Stimulated activated CD4-positive, alpha-beta T cell treated with anti-CD3 and anti-CD28 coated beads, Interleukin-1b, Interleukin-23, amount 100 ng/mL, for 24 hours (primary cell): ENCODE measurements around the gene ZNF318.
A peak's percentile ranks its signal among the peaks of the same experiment; 100 is the strongest.
"Not testable (repeated sequence)": the region's sequence is repeated elsewhere in the genome, so short reads cannot be mapped to it uniquely, and the experiment has no call there.

ENCODE experiments used
- DNase-seq, 4 experiments: peaks; one replicate each; pipeline ENCODE4 v3.0.0-alpha.2; 2020; ENCODE audit warnings: low read depth in 4 of 4, low spot score in 1 of 4

Gene ZNF318

GRCh38 chr6:43336382-43336781 is 33.1 kb downstream of the ZNF318 start:
- no peak for DNase-seq

DNA sequence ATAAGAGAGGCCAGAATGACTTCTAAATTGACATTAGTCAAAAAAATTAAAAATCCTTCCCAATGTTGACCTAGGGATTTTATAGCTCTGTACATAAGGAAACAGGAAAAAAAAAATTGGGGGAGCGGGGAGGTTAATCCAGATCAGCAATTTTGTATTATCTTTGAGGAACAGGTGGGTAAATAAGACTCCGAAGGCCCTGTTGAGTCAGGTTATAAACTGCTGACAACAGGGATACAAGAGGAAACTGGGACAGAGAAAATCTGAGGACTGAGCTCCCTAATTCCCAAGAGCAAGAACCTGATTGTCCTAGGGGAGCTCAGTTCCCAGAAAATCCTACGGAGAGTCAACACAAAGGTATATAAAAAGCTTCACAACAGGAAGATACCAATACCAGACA is 34.0 kb downstream of the ZNF318 start:
- DNase-seq = no peak

- DNase-seq = no peak
Observed at GRCh38 chr6:43334466-43335095, 34.9 kb downstream of the ZNF318 start.

- no peak for DNase-seq
Observed at GRCh38 chr6:43331891-43332290, 37.6 kb downstream of the ZNF318 start.

DNA sequence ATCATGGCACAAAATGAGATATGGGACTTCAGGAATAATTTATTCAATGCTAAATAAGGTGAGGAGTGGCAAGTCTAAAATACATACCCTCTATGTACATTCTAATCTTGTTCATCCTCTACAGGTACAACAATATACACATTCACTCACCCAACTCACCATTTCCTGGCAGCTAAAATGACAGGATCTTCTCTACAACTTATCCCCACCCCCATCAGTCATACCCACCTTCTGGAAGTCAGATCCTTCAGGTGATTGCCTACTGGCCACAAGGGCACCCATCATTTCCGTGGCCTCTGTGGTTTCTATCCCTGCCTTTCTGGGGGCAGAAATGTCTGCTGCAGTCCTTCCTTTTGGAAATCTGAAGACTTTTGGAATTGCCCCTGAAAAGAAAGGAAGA is 38.0 kb downstream of the ZNF318 start:
- DNase-seq = no peak

- no peak for DNase-seq
Observed at GRCh38 chr6:43328528-43328927, 40.9 kb downstream of the ZNF318 start.

DNA sequence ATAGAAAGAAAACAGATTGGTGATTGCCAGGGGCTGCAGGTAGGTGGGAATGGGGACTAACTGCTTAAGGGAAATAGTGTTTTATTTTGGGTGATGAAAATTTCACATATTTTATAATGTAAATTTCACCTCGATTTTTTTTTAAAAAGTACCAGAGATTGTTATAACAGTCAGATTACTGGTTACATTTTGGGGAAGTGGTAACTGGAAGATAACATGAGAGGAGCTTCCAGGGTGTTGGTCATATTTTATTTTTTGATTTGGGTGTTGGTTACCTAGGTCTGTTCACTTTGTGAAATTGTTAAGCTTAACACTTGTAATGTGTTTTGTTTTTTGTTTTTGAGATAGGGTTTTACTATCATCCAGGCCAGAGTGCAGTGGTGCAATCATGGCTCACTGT is 43.6 kb downstream of the ZNF318 start:
- DNase-seq = no peak

- no peak for DNase-seq
Observed at GRCh38 chr6:43318011-43318410, 51.4 kb downstream of the ZNF318 start.

GRCh38 chr6:43313813-43314212 is 55.6 kb downstream of the ZNF318 start:
- no peak for DNase-seq

- DNase-seq = no peak
Observed at GRCh38 chr6:43311666-43312065, 57.8 kb downstream of the ZNF318 start.

DNA sequence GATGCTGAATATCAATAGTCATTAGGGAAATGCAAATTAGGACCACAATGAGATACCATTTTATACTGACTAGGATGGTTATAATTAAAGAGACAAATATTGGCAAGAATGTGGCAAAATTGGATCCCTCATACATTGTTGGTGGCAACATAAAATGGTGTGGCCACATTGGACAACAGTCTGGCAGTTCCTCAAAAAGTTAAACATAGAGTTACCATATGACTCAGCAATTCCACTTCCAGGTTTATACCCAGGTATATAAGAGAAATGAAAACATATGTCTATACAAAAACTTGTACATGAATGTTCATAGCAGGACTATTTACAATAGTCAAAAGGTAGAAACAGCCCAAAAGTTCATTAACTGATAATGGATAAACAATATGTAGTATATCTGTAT is 58.8 kb downstream of the ZNF318 start:
- DNase-seq = no peak

- DNase-seq = no peak
Observed at GRCh38 chr6:43310134-43310533, 59.3 kb downstream of the ZNF318 start.

GRCh38 chr6:43308990-43309477 is 60.4 kb downstream of the ZNF318 start:
- DNase-seq = no peak

DNA sequence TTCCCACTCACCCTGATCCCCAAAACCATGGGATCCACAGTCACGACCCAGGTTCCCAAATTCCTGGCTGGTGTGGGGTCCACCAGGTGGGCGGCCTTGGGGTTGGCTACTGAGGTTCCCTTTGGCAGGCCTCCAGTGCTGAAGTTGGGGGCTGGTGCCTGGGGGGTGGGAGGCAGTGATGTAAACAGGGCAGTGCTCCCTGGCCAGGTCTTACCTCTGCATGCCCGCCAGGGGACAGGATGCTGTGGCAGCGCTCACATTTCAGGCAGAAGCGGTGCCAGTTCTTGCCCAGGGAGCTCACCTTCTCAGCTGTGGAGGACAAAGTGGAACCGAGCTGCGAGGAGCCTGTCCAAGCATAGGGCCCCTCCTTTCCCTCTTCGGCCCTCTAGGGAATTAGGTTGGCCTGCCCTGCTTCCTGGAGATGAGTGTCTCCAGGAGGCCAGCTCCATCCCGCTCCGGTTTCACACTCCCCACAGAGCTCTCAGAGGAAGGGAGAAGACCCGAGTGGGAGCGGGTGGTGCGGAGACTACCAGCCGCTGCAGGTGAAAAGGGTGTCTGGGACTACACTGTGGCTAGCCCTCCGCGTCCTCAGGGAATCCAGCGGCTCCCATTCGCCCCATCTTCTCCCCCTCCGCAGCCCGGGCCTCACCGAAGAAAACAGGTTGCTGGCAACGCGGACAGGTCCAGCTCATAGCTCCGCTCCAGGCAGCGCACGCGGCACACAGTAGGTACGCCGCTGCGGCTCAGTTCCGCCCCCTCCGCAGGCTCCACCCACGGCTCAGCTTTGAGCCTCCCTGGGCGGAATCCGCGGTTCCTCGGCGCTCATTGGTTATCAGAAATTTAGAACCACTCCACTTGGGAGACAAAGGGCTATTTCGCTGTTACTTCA is 61.1 kb downstream of the ZNF318 start, which contains the start of gene CRIP3:
Gene CRIP3, minus strand, starts transcription at position 726 of the 889 bp plus-strand sequence. Its CDS starts 34 bp downstream, at position 692.
- DNase-seq = peak in 3 of 4 experiments; percentile 8 to 46 (median 25)

GRCh38 chr6:43307451-43308100 is 61.9 kb downstream of the ZNF318 start:
- DNase-seq = no peak

- no peak for DNase-seq
Observed at GRCh38 chr6:43306086-43306485, 63.4 kb downstream of the ZNF318 start.

- no peak for DNase-seq
Observed at GRCh38 chr6:43304882-43305281, 64.6 kb downstream of the ZNF318 start.

DNA sequence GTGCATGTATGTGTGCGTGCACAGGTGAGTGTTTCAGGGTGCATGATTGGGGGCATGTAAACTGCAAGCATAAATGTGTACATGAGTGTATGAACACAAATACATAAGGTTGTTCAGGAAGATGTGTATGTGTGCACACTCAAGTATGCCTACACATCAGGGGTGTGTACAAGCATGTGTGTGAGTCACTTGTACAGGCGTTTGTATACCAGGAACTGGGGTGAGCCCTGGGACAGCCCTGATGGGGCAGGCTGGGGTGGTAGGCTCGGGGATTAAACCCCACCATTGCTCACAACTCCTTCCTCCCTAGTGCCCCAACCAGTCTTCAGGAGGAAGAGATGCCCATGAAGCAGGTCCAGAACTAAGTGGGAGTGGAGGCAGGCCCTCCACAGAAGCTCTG is 65.1 kb downstream of the ZNF318 start:
- no peak for DNase-seq

DNA sequence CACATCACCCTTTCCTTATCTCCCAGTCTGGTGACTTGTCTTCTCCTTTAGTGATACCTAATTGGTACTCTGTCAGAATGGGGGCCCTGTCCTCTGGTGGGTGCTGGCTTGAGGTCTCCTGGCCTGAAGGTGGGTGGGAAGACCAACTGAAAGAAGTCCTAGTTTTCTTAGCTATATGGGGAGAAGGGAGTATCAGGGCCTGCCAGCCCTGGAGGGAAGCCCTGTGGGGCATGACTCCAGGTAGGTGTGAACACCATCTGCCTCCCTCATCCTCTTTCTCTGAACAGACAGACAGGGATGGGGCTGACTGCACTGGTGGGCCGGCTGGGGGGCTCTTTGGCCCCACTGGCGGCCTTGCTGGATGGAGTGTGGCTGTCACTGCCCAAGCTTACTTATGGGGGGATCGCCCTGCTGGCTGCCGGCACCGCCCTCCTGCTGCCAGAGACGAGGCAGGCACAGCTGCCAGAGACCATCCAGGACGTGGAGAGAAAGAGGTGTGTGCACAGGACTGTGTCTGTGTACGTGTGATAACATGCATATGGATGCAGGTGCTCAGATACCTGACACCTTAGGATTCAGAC is 65.6 kb downstream of the ZNF318 start:
- DNase-seq = no peak

DNA sequence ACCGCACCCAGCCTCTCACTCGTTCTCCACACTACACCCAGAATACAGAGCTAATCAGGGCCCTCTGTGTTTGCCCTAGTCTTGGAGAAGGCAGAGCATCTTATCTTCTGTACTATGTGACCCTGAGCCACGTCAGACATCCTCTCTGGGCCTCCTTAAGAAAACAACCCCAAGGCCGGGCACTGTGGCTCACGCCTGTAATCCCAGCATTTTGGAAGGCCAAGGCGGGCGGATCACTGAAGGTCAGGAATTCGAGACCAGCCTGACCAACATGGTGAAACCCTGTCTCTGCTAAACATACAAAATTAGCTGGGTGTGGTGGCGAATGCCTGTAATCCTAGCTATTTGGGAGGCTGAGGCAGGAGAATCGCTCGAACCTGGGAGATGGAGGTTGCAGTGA is 66.4 kb downstream of the ZNF318 start:
- not testable (repeated sequence) for DNase-seq

DNA sequence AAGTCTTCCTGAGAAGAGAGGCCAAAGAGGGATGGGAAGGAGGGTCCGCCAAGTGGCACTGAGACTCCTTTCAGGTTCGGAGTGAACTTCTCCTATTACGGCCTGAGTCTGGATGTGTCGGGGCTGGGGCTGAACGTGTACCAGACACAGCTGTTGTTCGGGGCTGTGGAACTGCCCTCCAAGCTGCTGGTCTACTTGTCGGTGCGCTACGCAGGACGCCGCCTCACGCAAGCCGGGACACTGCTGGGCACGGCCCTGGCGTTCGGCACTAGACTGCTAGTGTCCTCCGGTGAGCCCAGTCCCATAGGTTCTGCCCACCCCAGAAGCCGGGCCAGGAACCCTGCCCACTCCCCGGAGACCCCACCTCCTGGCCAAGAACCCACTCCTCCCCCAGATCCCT is 67.3 kb downstream of the ZNF318 start:
- DNase-seq = no peak
